Caco-2 (cell line): Measurements from ENCODE around the gene LGALS13. TPM values are rescaled to one million over a fixed set of nuclear protein-coding genes. Genes with fewer than 3 reads are reported as not detected.

Experiments used
- Bru-seq: library from RNA; stranded (reverse); fragments of 400-500 nt; gene quantifications from one replicate; lab custom pipeline; 2021; lab: Mats Ljungman, UMichigan
- BruChase-seq, 2 experiments: library from RNA; stranded (reverse); fragments of 400-500 nt; gene quantifications; one replicate each; lab custom pipeline; 2021; lab: Mats Ljungman, UMichigan
- BruUV-seq: library from RNA; stranded (reverse); fragments of 400-500 nt; replicated peaks from 2 replicates; lab custom pipeline; 2021; lab: Mats Ljungman, UMichigan
- CTCF ChIA-PET: fragments of 300-600 bp; sonication (Branson Sonifier 250); formaldehyde crosslinking; loops from one replicate; lab custom pipeline; 2022; ENCODE audit warnings: antibody characterized with exemption; lab: Charles Lee
- POLR2A ChIA-PET: fragments of 300-600 bp; sonication (Branson Sonifier 250); formaldehyde crosslinking; loops from one replicate; lab custom pipeline; 2022; ENCODE audit warnings: antibody characterized with exemption; lab: Charles Lee
- DNase-seq, 2 experiments: peaks; one replicate each; pipeline versions ENCODE4 v3.0.0 to v3.0.0-alpha.2; 2020 to 2022
- H3K27me3 ChIP-seq: replicated peaks from 2 replicates; pipeline ENCODE4 v1.6.0; 2011; ENCODE audit warnings: low read length; ENCODE audit not compliant: control insufficient read depth, insufficient read depth
- H3K36me3 ChIP-seq: 2 replicates; pipeline ENCODE4 v1.5.1; 2011; ENCODE audit warnings: low read length; ENCODE audit not compliant: control insufficient read depth, insufficient read depth
- H3K4me1 ChIP-seq: fragments of 250-450 bp; sonication (Bioruptor Pico); 2 replicates; pipeline ENCODE4 v1.5.1; 2020; ENCODE audit warnings: mild to moderate bottlenecking
- H3K4me3 ChIP-seq: 2 replicates; pipeline ENCODE4 v1.5.1; 2011; ENCODE audit warnings: low read depth, mild to moderate bottlenecking, control low read depth, low read length
- H3K9me3 ChIP-seq: fragments of 250-450 bp; sonication (Bioruptor Pico); 2 replicates; pipeline ENCODE4 v1.5.1; 2020; ENCODE audit warnings: mild to moderate bottlenecking, moderate library complexity
- H3K27ac Mint-ChIP-seq: one replicate; pipeline ENCODE4 v1.8.0; 2022; ENCODE audit warnings: mixed read lengths; ENCODE audit not compliant: unreplicated experiment
- H3K27me3 Mint-ChIP-seq: one replicate; pipeline ENCODE4 v1.8.0; 2022; ENCODE audit warnings: mixed read lengths; ENCODE audit not compliant: insufficient read depth, unreplicated experiment
- H3K36me3 Mint-ChIP-seq: one replicate; pipeline ENCODE4 v1.8.0; 2022; ENCODE audit warnings: mild to moderate bottlenecking, mixed read lengths; ENCODE audit not compliant: insufficient read depth, unreplicated experiment
- H3K4me1 Mint-ChIP-seq: one replicate; pipeline ENCODE4 v1.8.0; 2022; ENCODE audit warnings: low read depth, mixed read lengths; ENCODE audit not compliant: unreplicated experiment
- H3K4me3 Mint-ChIP-seq: one replicate; pipeline ENCODE4 v1.8.0; 2022; ENCODE audit warnings: mild to moderate bottlenecking, moderate library complexity, mixed read lengths; ENCODE audit not compliant: unreplicated experiment
- H3K9me3 Mint-ChIP-seq: one replicate; pipeline ENCODE4 v1.8.0; 2022; ENCODE audit warnings: mixed read lengths; ENCODE audit not compliant: unreplicated experiment
- intact Hi-C: fragments of 100-400 bp; cut with micrococcal nuclease; formaldehyde crosslinking; loops from one replicate; pipeline ENCODE4 v1.10.0; 2022; ENCODE audit not compliant: unreplicated experiment
- long read RNA-seq: library from polyadenylated mRNA; stranded (forward); transcript quantifications from one replicate; pipeline ENCODE4 v2.0.0, GENCODE V29; 2022
- total RNA-seq: library from RNA; stranded (reverse); gene quantifications from 2 replicates; pipeline ENCODE4 v1.2.3, GENCODE V29; 2022
- TF ChIP-seq, protein P1 (sequence below), 2 experiments: fragments of 200-600 bp in 1 of 2; IDR thresholded peaks; 1 replicate in 1 of 2; 2 replicates in 1 of 2; pipeline versions ENCODE4 v1.5.1 to v1.8.0; 2011 to 2022; ENCODE audit warnings: antibody characterized with exemption in 1 of 2, control low read depth in 1 of 2, inconsistent platforms in 1 of 2, low read depth in 1 of 2, low read length in 1 of 2, mild to moderate bottlenecking in 1 of 2, moderate library complexity in 1 of 2; ENCODE audit not compliant: insufficient read depth in 1 of 2, severe bottlenecking in 1 of 2, unreplicated experiment in 1 of 2

LGALS13 gene, protein sequence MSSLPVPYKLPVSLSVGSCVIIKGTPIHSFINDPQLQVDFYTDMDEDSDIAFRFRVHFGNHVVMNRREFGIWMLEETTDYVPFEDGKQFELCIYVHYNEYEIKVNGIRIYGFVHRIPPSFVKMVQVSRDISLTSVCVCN
- total RNA-seq (not detected in 2 replicates), Bru-seq, nascent RNA (not detected), BruChase-seq, experiment 1, labeled RNA remaining after a 2-hour chase (not detected), BruChase-seq, experiment 2, labeled RNA remaining after a 6-hour chase (not detected)
- long read RNA-seq, result 0 reads

DNA sequence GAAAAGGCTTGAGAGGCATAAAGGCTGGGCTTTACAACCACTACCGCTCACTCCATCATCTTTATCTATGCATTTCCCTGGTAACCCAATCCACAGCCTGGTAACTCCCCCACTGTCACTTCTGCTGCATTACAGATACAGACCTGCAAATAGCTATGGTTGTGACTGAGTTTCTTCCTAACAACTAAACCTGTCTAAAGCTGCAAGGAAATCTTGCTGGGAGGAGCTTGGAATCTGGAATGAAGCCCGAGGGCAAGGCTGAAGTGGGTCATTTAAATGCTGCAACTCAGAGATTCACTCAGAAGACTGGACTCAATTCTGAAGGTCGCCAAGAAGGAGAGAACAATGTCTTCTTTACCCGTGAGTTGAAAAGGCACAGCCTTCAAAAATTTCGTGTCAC is at the start of gene LGALS13:
Gene LGALS13, plus strand, starts transcription at position 301 of the 400 bp plus-strand sequence. Its CDS starts 45 bp downstream, at position 346.
- ChIA-PET CTCF (interaction anchor here (0.6 kb wide), 1 partner anchor 70 kb away, joined by 5 read pairs; no protein-coding TSS in a partner anchor), POLR2A (no interaction called here)
- no peak within 1 kb of the TSS for H3K27ac Mint-ChIP-seq
- H3K27me3 Mint-ChIP-seq, result peaks cover 34% of the 10 kb centered on the region
- intact Hi-C loops, result no loop called here
- no peaks in the 10 kb centered on the region for H3K36me3 Mint-ChIP-seq
- no peak for DNase-seq
- no peaks in the 10 kb centered on the region for H3K4me1 Mint-ChIP-seq
- TF ChIP-seq, protein P1, sequence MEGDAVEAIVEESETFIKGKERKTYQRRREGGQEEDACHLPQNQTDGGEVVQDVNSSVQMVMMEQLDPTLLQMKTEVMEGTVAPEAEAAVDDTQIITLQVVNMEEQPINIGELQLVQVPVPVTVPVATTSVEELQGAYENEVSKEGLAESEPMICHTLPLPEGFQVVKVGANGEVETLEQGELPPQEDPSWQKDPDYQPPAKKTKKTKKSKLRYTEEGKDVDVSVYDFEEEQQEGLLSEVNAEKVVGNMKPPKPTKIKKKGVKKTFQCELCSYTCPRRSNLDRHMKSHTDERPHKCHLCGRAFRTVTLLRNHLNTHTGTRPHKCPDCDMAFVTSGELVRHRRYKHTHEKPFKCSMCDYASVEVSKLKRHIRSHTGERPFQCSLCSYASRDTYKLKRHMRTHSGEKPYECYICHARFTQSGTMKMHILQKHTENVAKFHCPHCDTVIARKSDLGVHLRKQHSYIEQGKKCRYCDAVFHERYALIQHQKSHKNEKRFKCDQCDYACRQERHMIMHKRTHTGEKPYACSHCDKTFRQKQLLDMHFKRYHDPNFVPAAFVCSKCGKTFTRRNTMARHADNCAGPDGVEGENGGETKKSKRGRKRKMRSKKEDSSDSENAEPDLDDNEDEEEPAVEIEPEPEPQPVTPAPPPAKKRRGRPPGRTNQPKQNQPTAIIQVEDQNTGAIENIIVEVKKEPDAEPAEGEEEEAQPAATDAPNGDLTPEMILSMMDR (IDR thresholded peaks at IDR 0.05; ENCODE audit: insufficient read depth in 1 of 2, low read depth in 1 of 2, low read length in 1 of 2, severe bottlenecking in 1 of 2, unreplicated experiment in 1 of 2), result no peak
- no peak within 1 kb of the TSS for H3K4me3 Mint-ChIP-seq
- BruUV-seq, result no TSS peak
- Histone ChIP-seq H3K4me3 (no peak within 1 kb of the TSS), H3K36me3 (no peaks in the 10 kb centered on the region), H3K4me1 (no peaks in the 10 kb centered on the region), H3K9me3 (no peaks in the 10 kb centered on the region; the same call in 1 of the 2 replicates), H3K27me3 (no peaks in the 10 kb centered on the region)
- H3K9me3 Mint-ChIP-seq, result peaks cover 13% of the 10 kb centered on the region

DNA sequence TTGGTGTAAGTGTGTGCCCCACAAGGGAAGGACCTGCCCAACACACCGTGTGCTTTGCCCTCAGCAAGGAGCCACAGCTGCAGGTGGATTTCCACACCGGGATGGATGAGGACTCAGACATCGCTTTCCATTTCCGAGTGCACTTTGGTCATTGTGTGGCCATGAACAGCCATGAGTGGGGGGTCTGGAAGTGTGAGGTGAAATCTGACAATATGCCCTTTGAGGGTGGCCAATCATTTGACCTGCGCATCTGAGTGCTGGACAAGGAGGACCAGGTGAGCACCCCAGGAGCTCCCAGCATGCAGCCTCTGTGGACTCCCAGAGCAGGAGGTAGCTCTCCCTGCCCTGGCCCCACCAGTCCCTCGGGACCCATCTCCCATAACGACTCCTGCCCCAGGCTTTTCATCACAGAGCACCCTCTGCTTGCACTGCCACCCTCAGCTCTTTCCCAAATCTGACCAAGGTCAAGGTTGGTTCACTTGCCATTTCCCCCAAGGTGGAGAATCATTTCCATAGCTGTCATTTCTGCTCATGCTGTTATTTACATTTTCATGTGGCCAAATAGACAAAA is 49.2 kb upstream of the LGALS13 start:
- Mint-ChIP-seq H3K9me3 (no peaks in the 10 kb centered on the region), H3K27me3 (peaks cover 13% of the 10 kb centered on the region), H3K36me3 (no peaks in the 10 kb centered on the region), H3K4me3 (no peak overlapping the region), H3K4me1 (peaks cover 10% of the 10 kb centered on the region), H3K27ac (no peak overlapping the region)
- DNase-seq, result no peak
- no peaks in the 10 kb centered on the region for H3K9me3 ChIP-seq
- BruUV-seq, result no TSS peak
- H3K36me3 ChIP-seq, result no peaks in the 10 kb centered on the region
- H3K27me3 ChIP-seq, result no peaks in the 10 kb centered on the region
- ChIA-PET POLR2A (no interaction called here), CTCF (no interaction called here)
- peaks cover 4% of the 10 kb centered on the region; the same call in 1 of the 2 replicates for H3K4me1 ChIP-seq
- no peak overlapping the region for H3K4me3 ChIP-seq
- intact Hi-C loops, result no loop called here
- TF ChIP-seq, protein P1 (IDR thresholded peaks at IDR 0.05; ENCODE audit: insufficient read depth in 1 of 2, low read depth in 1 of 2, low read length in 1 of 2, severe bottlenecking in 1 of 2, unreplicated experiment in 1 of 2), result no peak

DNA sequence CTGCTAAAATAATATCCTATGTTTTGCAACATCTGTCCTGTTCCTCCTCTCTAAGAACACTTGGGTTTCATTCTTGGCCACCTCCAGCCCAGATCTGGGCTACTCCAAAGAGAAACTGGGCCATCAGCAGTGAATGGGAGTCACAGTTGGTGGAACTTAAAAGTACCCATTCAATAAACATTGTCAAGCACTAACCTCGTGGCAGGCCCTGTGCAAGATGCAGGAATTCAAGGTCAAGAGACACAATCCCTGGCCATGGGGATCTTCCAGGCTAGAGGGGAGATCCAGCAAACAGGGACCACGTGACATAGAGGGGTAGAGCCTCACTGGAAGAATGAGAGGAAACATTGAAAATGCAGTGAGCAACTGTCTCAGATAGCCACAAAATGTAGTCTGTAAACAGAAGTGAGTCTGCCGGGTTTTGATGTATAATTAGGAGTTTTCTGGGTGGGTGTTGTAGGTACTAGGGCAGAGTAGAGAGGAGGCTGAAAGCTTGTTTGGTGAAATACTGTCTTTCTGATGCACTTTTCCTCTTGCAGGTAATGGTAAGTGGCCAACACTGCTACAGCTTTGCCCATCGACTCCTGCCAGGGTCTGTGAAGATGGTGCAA is 47.5 kb upstream of the LGALS13 start:
- Histone ChIP-seq H3K9me3 (no peaks in the 10 kb centered on the region), H3K27me3 (no peaks in the 10 kb centered on the region), H3K4me1 (peaks cover 5% of the 10 kb centered on the region; the same call in 1 of the 2 replicates), H3K36me3 (no peaks in the 10 kb centered on the region), H3K4me3 (no peak overlapping the region)
- Mint-ChIP-seq H3K27ac (no peak overlapping the region), H3K4me1 (peaks cover 12% of the 10 kb centered on the region), H3K4me3 (no peak overlapping the region), H3K9me3 (no peaks in the 10 kb centered on the region), H3K27me3 (peaks cover 15% of the 10 kb centered on the region), H3K36me3 (no peaks in the 10 kb centered on the region)
- TF ChIP-seq, protein P1 (IDR thresholded peaks at IDR 0.05; ENCODE audit: insufficient read depth in 1 of 2, low read depth in 1 of 2, low read length in 1 of 2, severe bottlenecking in 1 of 2, unreplicated experiment in 1 of 2), result no peak
- CTCF ChIA-PET, result no interaction called here
- BruUV-seq, result no TSS peak
- intact Hi-C loops, result no loop called here
- POLR2A ChIA-PET, result no interaction called here
- no peak for DNase-seq
